Stomach (tissue), 4 donors: Measurements from ENCODE around the gene FBXO3.

ENCODE experiments used
- CTCF ChIP-seq, 7 experiments: fragments of 450-650 bp in 4 of 7; fragments of 200-600 bp in 3 of 7; sonication (generic) in 3 of 7; IDR thresholded peaks; one replicate each; pipeline ENCODE4 v1.5.1; 2016 to 2019; ENCODE audit warnings: antibody characterized with exemption in 7 of 7, control low read depth in 2 of 7, mild to moderate bottlenecking in 1 of 7
- POLR2AphosphoS5 ChIP-seq, 3 donors: sonication (generic); formaldehyde crosslinking; IDR thresholded peaks; one replicate each; pipeline ENCODE4 v1.6.1; 2016; ENCODE audit warnings: antibody characterized with exemption in 3 of 3

GRCh38 chr11:33761471-33761870, 12.8 kb downstream of the FBXO3 start:
- TF ChIP-seq POLR2AphosphoS5 (IDR thresholded peaks at IDR 0.05) (no peak), CTCF (IDR thresholded peaks at IDR 0.05) (no peak)
